Chondrocyte (in vitro differentiated cells): Measurements from ENCODE around the gene MTA1. TPM values are rescaled to one million over a fixed set of nuclear protein-coding genes. Genes with fewer than 3 reads are reported as not detected.
A peak's percentile ranks its signal among the peaks of the same experiment; 100 is the strongest.

ENCODE experiments used
- DNase-seq: peaks from one replicate; pipeline ENCODE4 v3.0.0; 2021; ENCODE audit warnings: mixed read lengths, low spot score
- H3K27ac Mint-ChIP-seq: one replicate; pipeline ENCODE4 v1.8.0; 2021; ENCODE audit warnings: mild to moderate bottlenecking, moderate library complexity, mixed read lengths; ENCODE audit not compliant: unreplicated experiment
- H3K27me3 Mint-ChIP-seq: 2 replicates; pipeline ENCODE4 v1.8.0; 2021; ENCODE audit warnings: low read depth, mixed read lengths
- H3K36me3 Mint-ChIP-seq: 2 replicates; pipeline ENCODE4 v1.8.0; 2021; ENCODE audit warnings: low read depth, mixed read lengths
- H3K4me1 Mint-ChIP-seq: 2 replicates; pipeline ENCODE4 v1.8.0; 2021; ENCODE audit warnings: low read depth, mild to moderate bottlenecking, mixed read lengths
- H3K4me3 Mint-ChIP-seq: one replicate; pipeline ENCODE4 v1.8.0; 2021; ENCODE audit warnings: mild to moderate bottlenecking, moderate library complexity, mixed read lengths; ENCODE audit not compliant: unreplicated experiment
- H3K9me3 Mint-ChIP-seq: 2 replicates; pipeline ENCODE4 v1.8.0; 2021; ENCODE audit warnings: low read depth, mixed read lengths
- CTCF ChIP-seq: fragments of 200-600 bp; sonication (generic); IDR thresholded peaks from 2 replicates; pipeline ENCODE4 v1.5.0; 2021; ENCODE audit warnings: antibody characterized with exemption, mild to moderate bottlenecking, moderate library complexity
- total RNA-seq: library from RNA; stranded (reverse); gene quantifications from 3 replicates; pipeline ENCODE4 v1.2.1, GENCODE V29; 2021

Gene MTA1
- total RNA-seq, 1 donor from 2014 or later, result 83.6 TPM

GRCh38 chr14:105395538-105395854, 24.1 kb upstream of the MTA1 start:
- H3K27ac Mint-ChIP-seq, result no peak overlapping the region
- H3K4me1 Mint-ChIP-seq, result peaks cover 12% of the 10 kb centered on the region

GRCh38 chr14:105397350-105397931, 22.2 kb upstream of the MTA1 start:
- DNase-seq, result peak; percentile 79
- Mint-ChIP-seq H3K27me3 (no peaks in the 10 kb centered on the region), H3K4me1 (peaks cover 14% of the 10 kb centered on the region), H3K9me3 (peaks cover 11% of the 10 kb centered on the region), H3K36me3 (peaks cover 13% of the 10 kb centered on the region), H3K27ac (peak overlapping the region; percentile 79), H3K4me3 (peak overlapping the region; percentile 60)
- TF ChIP-seq CTCF, result no peak

More at GRCh38 chr14:105395538-105395854, 24.1 kb upstream of the MTA1 start:
- Mint-ChIP-seq H3K36me3 (peaks cover 8% of the 10 kb centered on the region), H3K9me3 (peaks cover 3% of the 10 kb centered on the region), H3K27me3 (no peaks in the 10 kb centered on the region), H3K4me3 (no peak overlapping the region)
- TF ChIP-seq CTCF, result no peak
- DNase-seq, result no peak

GRCh38 chr14:105398044-105398725, 21.4 kb upstream of the MTA1 start, which contains the start of gene TEX22:
Gene TEX22 (plus strand): TSS chr14:105398538. CDS start chr14:105399341, 803 bp downstream.
- peak; percentile 47 for TF ChIP-seq CTCF
- H3K4me3 Mint-ChIP-seq, result peak within 1 kb of the TSS; percentile 78
- peaks cover 11% of the 10 kb centered on the region for H3K9me3 Mint-ChIP-seq
- H3K36me3 Mint-ChIP-seq, result peaks cover 13% of the 10 kb centered on the region
- peak within 1 kb of the TSS; percentile 79 for H3K27ac Mint-ChIP-seq
- no peaks in the 10 kb centered on the region for H3K27me3 Mint-ChIP-seq
- H3K4me1 Mint-ChIP-seq, result peaks cover 14% of the 10 kb centered on the region
- DNase-seq, result no peak

GRCh38 chr14:105398726-105399465, 20.7 kb upstream of the MTA1 start:
- no peak for TF ChIP-seq CTCF
- peaks cover 11% of the 10 kb centered on the region for H3K9me3 Mint-ChIP-seq
- no peak for DNase-seq
- peak overlapping the region; percentile 78 for H3K4me3 Mint-ChIP-seq
- H3K4me1 Mint-ChIP-seq, result peaks cover 14% of the 10 kb centered on the region
- peaks cover 13% of the 10 kb centered on the region for H3K36me3 Mint-ChIP-seq
- H3K27me3 Mint-ChIP-seq, result no peaks in the 10 kb centered on the region
- no peak overlapping the region for H3K27ac Mint-ChIP-seq

GRCh38 chr14:105399466-105399775, 20.2 kb upstream of the MTA1 start:
- peaks cover 16% of the 10 kb centered on the region for H3K9me3 Mint-ChIP-seq
- H3K4me3 Mint-ChIP-seq, result peak overlapping the region; percentile 78
- no peak overlapping the region for H3K27ac Mint-ChIP-seq
- no peaks in the 10 kb centered on the region for H3K27me3 Mint-ChIP-seq
- peaks cover 13% of the 10 kb centered on the region for H3K36me3 Mint-ChIP-seq
- peaks cover 14% of the 10 kb centered on the region for H3K4me1 Mint-ChIP-seq
- TF ChIP-seq CTCF, result no peak
- DNase-seq, result no peak
